Measurements from ENCODE around the gene DOCK1.

DOCK1 gene

GRCh38 chr10:127415901-127416581, 510.8 kb downstream of the DOCK1 start:
- DNase-seq = no peak

- no peak for DNase-seq
Observed at GRCh38 chr10:127417031-127417430, 511.8 kb downstream of the DOCK1 start.

- DNase-seq = no peak
Observed at GRCh38 chr10:127417686-127418401, 512.6 kb downstream of the DOCK1 start.

- DNase-seq = no peak
Observed at GRCh38 chr10:127418536-127419168, 513.4 kb downstream of the DOCK1 start.

- DNase-seq = no peak
Observed at GRCh38 chr10:127420138-127420684, 515.0 kb downstream of the DOCK1 start.

GRCh38 chr10:127423218-127423915, 518.1 kb downstream of the DOCK1 start:
- DNase-seq = no peak

- no peak for DNase-seq
Observed at GRCh38 chr10:127424594-127425264, 519.5 kb downstream of the DOCK1 start.

GRCh38 chr10:127426746-127427145, 521.5 kb downstream of the DOCK1 start:
- no peak for DNase-seq

DNA sequence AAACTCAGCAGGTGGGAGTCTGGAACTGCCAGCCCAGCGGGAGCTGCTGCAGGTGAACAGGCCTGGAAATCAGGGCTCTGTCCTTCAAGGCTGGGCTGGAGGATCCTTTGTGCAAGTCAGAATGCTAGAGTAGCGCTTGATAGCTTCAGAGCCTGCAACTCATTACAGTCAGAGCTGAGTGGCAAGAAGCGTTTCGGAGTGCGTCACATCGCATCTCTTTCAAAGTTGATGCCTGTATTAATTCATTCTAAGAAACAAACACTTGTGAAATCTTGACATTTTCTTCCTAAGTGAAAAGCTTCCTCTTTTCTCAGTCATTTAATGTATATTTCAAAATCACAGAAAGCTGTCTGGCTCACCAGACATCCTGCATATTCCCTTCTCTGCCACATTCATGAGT, 522.7 kb downstream of the DOCK1 start:
- DNase-seq = no peak

DNA sequence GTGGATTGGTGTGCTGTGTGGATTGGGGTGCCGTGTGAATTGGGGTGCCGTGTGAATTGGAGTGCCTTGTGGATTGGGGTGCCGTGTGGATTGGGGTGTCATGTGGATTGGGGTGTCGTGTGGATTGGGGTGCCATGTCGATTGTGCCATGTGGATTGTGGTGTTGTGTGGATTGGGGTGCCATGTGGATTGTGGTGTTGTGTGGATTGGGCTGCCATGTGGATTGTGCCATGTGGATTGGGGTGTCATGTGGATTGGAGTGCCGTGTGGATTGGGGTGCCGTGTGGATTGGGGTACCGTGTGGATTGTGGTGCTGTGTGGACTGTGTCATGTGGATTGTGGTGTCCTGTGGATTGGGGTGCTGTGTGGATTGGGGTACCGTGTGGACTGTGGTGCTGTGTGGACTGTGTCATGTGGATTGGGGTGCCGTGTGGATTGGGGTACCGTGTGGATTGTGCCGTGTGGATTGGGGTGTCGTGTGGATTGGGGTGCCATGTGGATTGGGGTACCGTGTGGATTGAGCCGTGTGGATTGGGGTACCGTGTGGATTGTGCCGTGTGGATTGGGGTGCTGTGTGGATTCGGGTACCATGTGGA, 523.3 kb downstream of the DOCK1 start:
- DNase-seq = no peak

GRCh38 chr10:127429601-127430312, 524.5 kb downstream of the DOCK1 start:
- no peak for DNase-seq

DNA sequence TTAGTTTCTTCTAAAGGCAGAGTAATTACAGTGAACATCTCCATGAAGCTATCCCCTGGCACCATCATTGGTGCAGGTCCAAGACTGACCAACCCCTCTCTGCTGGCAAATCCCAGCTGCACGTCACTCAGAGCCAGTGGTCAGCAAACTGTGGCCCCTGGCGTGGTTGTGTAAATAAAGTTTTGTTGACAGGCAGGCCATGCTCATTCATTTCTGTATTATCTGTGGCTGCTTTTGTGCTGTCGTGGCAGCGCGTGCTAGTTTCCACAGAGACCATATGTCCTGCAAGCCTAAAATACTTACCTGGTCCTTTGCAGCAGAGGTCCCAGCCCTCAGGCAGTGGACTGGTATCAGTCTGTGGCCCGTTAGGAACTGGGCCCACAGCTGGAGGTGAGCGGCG, 526.3 kb downstream of the DOCK1 start:
- no peak for DNase-seq

DNA sequence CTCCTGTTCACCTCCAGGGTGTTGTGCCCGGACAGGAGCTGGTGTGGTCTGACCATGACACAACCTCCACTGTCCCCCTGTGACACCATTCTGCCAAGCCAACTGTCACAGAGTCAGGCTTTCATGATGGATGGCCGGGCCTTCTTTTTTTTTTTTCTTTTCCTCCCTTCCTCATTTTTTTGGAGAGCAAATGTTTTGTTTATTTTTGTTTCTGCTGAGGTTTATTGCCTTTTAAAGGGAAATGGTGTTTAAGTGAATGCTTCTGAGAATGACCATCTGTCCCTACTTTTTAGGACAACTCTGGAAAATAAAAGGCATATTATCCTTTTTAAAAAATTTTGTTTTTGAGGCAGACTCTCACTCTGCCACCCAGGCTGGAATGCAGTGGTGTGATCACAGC, 528.8 kb downstream of the DOCK1 start:
- DNase-seq = no peak

- DNase-seq = no peak
Observed at GRCh38 chr10:127435246-127435645, 530.0 kb downstream of the DOCK1 start.

DNA sequence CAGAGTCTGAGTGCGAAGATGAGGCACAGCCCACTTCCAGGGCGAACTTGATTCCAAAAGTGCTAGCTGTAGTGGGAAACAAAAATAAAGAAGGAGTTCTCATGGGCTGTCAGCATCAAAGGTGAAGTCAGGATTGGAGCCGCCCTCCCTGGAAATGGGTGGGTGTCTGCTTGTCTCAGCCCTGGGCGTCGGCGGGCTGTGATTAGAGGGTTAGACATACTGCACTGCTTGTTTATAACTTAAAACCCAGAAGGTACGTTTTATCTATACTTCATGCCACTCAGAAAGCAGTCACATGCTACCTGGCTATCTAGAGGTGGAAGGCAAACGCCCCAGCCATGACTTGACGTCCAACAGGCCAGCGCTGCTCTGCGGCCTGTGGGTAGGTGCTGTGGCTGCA, 535.1 kb downstream of the DOCK1 start:
- DNase-seq = no peak

GRCh38 chr10:127441350-127442219, 536.4 kb downstream of the DOCK1 start:
- no peak for DNase-seq

DNA sequence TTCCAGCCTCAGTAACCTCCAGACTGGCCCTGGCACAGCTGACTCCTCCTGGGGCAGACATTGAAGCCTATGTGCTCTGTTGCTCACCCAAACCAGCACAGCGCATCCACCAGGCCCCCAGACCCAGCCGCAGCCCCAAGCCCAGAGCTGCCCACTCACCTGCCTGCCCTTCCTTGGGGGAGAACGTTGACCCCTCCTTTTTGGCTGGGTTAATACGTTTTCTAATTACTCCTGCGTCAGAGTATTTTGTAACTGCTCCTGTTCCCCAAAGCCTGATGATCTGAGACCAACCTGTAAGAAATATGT, 536.9 kb downstream of the DOCK1 start:
- DNase-seq = no peak

- no peak for DNase-seq
Observed at GRCh38 chr10:127444155-127444554, 538.9 kb downstream of the DOCK1 start.

- no peak for DNase-seq
Observed at GRCh38 chr10:127447197-127447596, 542.0 kb downstream of the DOCK1 start.

DNA sequence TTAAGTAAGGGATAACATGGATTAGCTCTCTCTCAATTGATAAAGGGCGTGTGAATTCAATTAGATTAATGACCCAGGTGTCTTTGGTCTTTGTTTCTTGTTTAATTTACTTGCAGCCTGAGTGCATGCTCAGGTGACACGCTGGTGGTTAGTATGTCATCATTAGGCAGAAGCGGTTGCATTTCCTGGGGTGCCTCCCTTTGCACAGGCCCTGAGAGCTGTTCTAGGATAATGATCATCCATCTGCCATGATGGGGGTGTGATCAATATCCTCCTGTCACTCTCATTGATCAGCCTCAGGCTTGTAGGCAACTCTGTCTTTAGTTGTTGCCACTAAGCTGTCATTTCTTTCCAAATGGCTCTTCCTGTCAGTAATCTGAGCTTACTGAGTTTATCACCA, 544.3 kb downstream of the DOCK1 start:
- DNase-seq = no peak

DNA sequence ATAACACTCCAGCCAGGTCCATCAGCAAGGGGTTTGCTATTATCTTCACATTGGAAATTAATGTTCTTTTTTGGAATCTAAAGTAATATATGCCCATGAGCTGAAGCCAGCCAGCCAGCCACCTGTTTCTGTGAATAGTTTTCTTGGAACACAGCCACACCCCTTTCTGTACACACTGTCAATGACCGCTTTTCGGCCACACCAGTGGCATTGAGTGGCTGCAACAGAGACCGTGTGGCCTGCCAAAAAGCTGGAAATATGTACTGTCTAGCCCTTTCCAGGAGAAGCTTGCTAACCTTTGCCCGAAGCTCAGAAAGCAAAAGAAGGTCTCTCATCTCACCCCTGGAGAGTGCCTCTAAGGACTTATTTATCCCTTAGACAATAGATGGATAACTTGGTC, 545.4 kb downstream of the DOCK1 start:
- no peak for DNase-seq
